ENCODE results near the gene TMEM220. TPM values are rescaled to one million over a fixed set of nuclear protein-coding genes. Genes with fewer than 3 reads are reported as not detected.

The TMEM220 gene
- total RNA-seq, 1 donor from 2014 or later, result 0.28 TPM

- H3K27me3 Mint-ChIP-seq (ENCODE audit: insufficient read depth, low read depth), result peaks cover 4% of the 10 kb centered on the region
- Histone ChIP-seq H3K4me2 (no peak overlapping the region), H3K36me3 (no peaks in the 10 kb centered on the region), H3K27ac (no peak overlapping the region), H3K27me3 (no peaks in the 10 kb centered on the region), H3K4me3 (no peak overlapping the region), H2AFZ (replicated peaks) (no peak overlapping the region), H4K20me1 (ENCODE audit: low read depth) (no peaks in the 10 kb centered on the region), H3K4me1 (no peaks in the 10 kb centered on the region), H3K9ac (no peak overlapping the region), H3K79me2 (ENCODE audit: low read depth) (no peaks in the 10 kb centered on the region), H3K9me3 (ENCODE audit: low read depth) (no peaks in the 10 kb centered on the region), H3F3A (ENCODE audit: low read depth) (no peaks in the 10 kb centered on the region)
- TF ChIP-seq EZH2phosphoT487 (IDR thresholded peaks at IDR 0.05) (no peak), CTCF (IDR thresholded peaks at IDR 0.05) (no peak), EZH2 (IDR thresholded peaks at IDR 0.05) (no peak)
- no peaks in the 10 kb centered on the region for H3K4me1 Mint-ChIP-seq
- no peaks in the 10 kb centered on the region for H3K36me3 Mint-ChIP-seq
- DNase-seq (ENCODE audit: low spot score), result no peak
- H3K9me3 Mint-ChIP-seq, result no peaks in the 10 kb centered on the region
- H3K27ac Mint-ChIP-seq, result no peak overlapping the region
- no peak overlapping the region for H3K4me3 Mint-ChIP-seq
Measured at GRCh38 chr17:10666906-10667305, 62.9 kb downstream of the TMEM220 start.

- no peak overlapping the region for H3K27ac ChIP-seq
- no peaks in the 10 kb centered on the region for H3K36me3 ChIP-seq
- DNase-seq (ENCODE audit: low spot score), result no peak
- Mint-ChIP-seq H3K4me1 (peaks cover 3% of the 10 kb centered on the region), H3K36me3 (no peaks in the 10 kb centered on the region), H3K4me3 (no peak overlapping the region), H3K27me3 (ENCODE audit: insufficient read depth, low read depth) (peaks cover 6% of the 10 kb centered on the region), H3K27ac (no peak overlapping the region), H3K9me3 (no peaks in the 10 kb centered on the region)
- H3K9me3 ChIP-seq (ENCODE audit: low read depth), result no peaks in the 10 kb centered on the region
- no peaks in the 10 kb centered on the region for H4K20me1 ChIP-seq (ENCODE audit: low read depth)
- no peaks in the 10 kb centered on the region for H3F3A ChIP-seq (ENCODE audit: low read depth)
- H2AFZ ChIP-seq (replicated peaks), result no peak overlapping the region
- no peak overlapping the region for H3K4me2 ChIP-seq
- TF ChIP-seq EZH2 (IDR thresholded peaks at IDR 0.05) (no peak), EZH2phosphoT487 (IDR thresholded peaks at IDR 0.05) (no peak), CTCF (IDR thresholded peaks at IDR 0.05) (no peak)
- no peaks in the 10 kb centered on the region for H3K27me3 ChIP-seq
- H3K79me2 ChIP-seq (ENCODE audit: low read depth), result no peaks in the 10 kb centered on the region
- H3K4me1 ChIP-seq, result peaks cover 7% of the 10 kb centered on the region
- no peak overlapping the region for H3K4me3 ChIP-seq
- H3K9ac ChIP-seq, result no peak overlapping the region
Measured at GRCh38 chr17:10664571-10664970, 65.3 kb downstream of the TMEM220 start.

Other genes starting within 250 kb of the TMEM220 start
- gene MYH1, start 211.5 kb downstream of the TMEM220 start, total RNA-seq (ENCODE audit: low replicate concordance), result not detected in 2 replicates
- 0.19 and 0.37 TPM in 2 replicates for gene MYH2, start 180.4 kb downstream of the TMEM220 start, total RNA-seq (ENCODE audit: low replicate concordance)
- gene MYH3, start 72.7 kb downstream of the TMEM220 start, total RNA-seq (ENCODE audit: low replicate concordance), result 0.36 and 0.40 TPM in 2 replicates
- 32.4 and 39.0 TPM in 2 replicates for gene SCO1, start 32.5 kb downstream of the TMEM220 start, total RNA-seq (ENCODE audit: low replicate concordance)
- 8.9 and 10.2 TPM in 2 replicates for gene ADPRM, start 32.4 kb downstream of the TMEM220 start, total RNA-seq (ENCODE audit: low replicate concordance)
- not detected in 2 replicates for gene TMEM238L, start 74.1 kb upstream of the TMEM220 start, total RNA-seq (ENCODE audit: low replicate concordance)
- not detected in 2 replicates for gene PIRT, start 108.1 kb upstream of the TMEM220 start, total RNA-seq (ENCODE audit: low replicate concordance)